ENCODE data around the gene LMO2. TPM values are rescaled to one million over a fixed set of nuclear protein-coding genes. Genes with fewer than 3 reads are reported as not detected.
A peak's percentile ranks its signal among the peaks of the same experiment; 100 is the strongest.

LMO2 gene
- total and polyA plus RNA-seq, 2 experiments from 2014 or later = 25.6 to 33.4 TPM

DNA sequence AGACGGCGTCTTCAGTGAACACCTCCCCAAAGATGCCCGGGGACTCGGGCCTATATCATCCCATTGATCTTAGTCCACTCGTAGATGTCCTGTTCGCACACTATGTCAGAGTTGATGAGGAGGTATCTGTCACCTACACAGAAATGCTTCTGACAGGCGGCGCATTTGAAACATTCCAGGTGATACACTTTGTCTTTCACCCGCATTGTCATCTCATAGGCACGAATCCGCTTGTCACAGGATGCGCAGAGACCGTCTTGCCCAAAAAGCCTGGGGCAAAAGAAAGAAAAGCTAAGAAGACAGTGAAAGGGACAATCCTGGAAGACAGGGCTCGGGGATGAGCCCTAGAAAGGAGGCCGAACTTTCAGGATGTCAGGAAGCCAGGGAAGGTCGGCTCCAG lies 32.6 kb downstream of the LMO2 start:
- TF ChIP-seq, protein P1, sequence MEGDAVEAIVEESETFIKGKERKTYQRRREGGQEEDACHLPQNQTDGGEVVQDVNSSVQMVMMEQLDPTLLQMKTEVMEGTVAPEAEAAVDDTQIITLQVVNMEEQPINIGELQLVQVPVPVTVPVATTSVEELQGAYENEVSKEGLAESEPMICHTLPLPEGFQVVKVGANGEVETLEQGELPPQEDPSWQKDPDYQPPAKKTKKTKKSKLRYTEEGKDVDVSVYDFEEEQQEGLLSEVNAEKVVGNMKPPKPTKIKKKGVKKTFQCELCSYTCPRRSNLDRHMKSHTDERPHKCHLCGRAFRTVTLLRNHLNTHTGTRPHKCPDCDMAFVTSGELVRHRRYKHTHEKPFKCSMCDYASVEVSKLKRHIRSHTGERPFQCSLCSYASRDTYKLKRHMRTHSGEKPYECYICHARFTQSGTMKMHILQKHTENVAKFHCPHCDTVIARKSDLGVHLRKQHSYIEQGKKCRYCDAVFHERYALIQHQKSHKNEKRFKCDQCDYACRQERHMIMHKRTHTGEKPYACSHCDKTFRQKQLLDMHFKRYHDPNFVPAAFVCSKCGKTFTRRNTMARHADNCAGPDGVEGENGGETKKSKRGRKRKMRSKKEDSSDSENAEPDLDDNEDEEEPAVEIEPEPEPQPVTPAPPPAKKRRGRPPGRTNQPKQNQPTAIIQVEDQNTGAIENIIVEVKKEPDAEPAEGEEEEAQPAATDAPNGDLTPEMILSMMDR (IDR thresholded peaks at IDR 0.05; ENCODE audit: low read depth, low read length) = no peak
- Histone ChIP-seq H3K9me3 (ENCODE audit: low read depth) (no peaks in the 10 kb centered on the region), H3K4me1 (ENCODE audit: low read depth) (no peaks in the 10 kb centered on the region), H3K4me3 (no peak overlapping the region), H3K27me3 (peaks cover 9% of the 10 kb centered on the region), H3K36me3 (no peaks in the 10 kb centered on the region), H3K27ac (no peak overlapping the region)
- no peak for DNase-seq (ENCODE audit: low read depth in 1 of 2, low spot score in 1 of 2)

DNA sequence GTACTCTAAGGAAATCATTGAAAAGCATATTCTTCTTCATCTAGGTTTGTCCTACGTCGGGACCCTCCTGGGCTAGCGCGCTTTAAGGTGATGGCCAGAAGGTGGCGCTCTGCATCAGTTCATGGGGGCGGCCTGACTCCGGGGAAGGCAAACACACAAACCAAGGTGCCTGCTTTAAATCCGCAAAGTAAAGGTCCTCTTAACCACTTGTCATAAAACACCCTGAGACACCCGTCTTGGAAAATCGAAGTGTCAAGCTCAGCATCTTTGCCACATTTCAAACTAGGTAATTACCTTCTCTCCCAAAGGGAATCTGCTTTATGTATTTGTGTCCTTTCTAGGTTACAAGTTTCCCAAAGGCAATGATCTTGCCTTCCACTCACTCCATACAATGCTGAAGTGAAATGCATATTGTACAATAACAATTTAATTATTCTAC lies 33.9 kb downstream of the LMO2 start:
- no peak overlapping the region for H3K4me3 ChIP-seq

DNA sequence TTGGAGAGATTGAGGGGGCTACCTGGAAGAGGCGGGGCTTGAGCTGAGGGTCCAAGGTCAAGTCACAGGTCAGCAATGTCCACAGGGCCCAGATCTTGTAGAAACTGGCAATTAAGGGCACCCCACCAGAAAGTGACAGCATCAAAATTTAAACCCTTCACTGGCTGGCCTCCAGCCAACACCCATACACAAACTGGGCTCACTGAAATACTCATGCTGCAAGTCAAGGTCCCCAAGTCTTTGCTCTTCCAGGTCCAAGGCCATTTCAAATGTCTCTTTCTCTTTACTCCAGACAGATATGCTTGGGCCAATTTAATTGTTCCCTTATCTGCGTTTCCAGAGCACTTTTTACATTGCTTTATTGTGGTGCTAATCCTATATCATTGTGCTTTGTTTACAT lies 36.4 kb downstream of the LMO2 start:
- no peaks in the 10 kb centered on the region for H3K36me3 ChIP-seq
- DNase-seq (ENCODE audit: low read depth in 1 of 2, low spot score in 1 of 2) = no peak
- H3K27me3 ChIP-seq = peaks cover 9% of the 10 kb centered on the region
- H3K9me3 ChIP-seq (ENCODE audit: low read depth) = no peaks in the 10 kb centered on the region
- H3K4me1 ChIP-seq (ENCODE audit: low read depth) = no peaks in the 10 kb centered on the region
- no peak overlapping the region for H3K27ac ChIP-seq
- TF ChIP-seq, protein P1 (IDR thresholded peaks at IDR 0.05; ENCODE audit: low read depth, low read length) = no peak
- H3K4me3 ChIP-seq = no peak overlapping the region

More for the DNA sequence above, 33.9 kb downstream of the LMO2 start:
- no peaks in the 10 kb centered on the region for H3K4me1 ChIP-seq (ENCODE audit: low read depth)
- no peaks in the 10 kb centered on the region for H3K36me3 ChIP-seq
- no peak overlapping the region for H3K27ac ChIP-seq
- TF ChIP-seq, protein P1 (IDR thresholded peaks at IDR 0.05; ENCODE audit: low read depth, low read length) = peak; percentile 96
- peaks cover 9% of the 10 kb centered on the region for H3K27me3 ChIP-seq
- peak; percentile 84 to 88 for DNase-seq (ENCODE audit: low read depth in 1 of 2, low spot score in 1 of 2)
- H3K9me3 ChIP-seq (ENCODE audit: low read depth) = no peaks in the 10 kb centered on the region

DNA sequence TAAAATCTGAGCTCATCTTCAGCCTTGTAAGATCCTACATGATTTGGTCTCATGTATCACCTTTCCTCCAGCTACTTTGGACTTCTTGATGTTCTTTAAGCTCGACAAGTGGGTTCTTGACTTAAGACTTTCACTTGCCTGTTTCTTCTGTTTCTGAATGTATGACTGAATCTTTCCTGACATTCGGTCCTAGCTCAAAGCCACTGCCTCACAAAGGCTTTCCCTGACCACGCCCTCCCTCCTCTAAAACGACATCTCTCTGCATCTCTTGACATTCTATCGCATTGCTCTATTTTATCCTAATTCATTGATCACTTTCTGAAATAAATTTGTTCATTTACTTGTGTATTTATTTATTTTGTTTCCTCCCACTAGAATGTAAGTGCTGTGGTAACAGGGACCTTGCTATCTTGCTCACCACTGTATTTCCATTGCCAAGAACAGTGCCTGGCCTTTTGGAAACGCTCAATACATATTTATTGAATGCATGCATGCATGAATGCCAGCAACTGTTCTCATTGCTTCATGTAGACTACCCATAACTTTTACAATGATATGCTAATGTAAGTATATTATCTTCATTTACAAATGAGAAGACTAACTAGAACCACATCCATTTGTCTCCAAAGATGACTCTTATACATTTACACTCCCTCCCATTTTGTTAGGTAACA lies 43.0 kb downstream of the LMO2 start:
- DNase-seq (ENCODE audit: low read depth in 1 of 2, low spot score in 1 of 2) = no peak
- H3K36me3 ChIP-seq = no peaks in the 10 kb centered on the region
- TF ChIP-seq, protein P1 (IDR thresholded peaks at IDR 0.05; ENCODE audit: low read depth, low read length) = no peak
- H3K4me3 ChIP-seq = no peak overlapping the region
- H3K27me3 ChIP-seq = no peaks in the 10 kb centered on the region
- no peak overlapping the region for H3K27ac ChIP-seq
- H3K9me3 ChIP-seq (ENCODE audit: low read depth) = no peaks in the 10 kb centered on the region
- no peaks in the 10 kb centered on the region for H3K4me1 ChIP-seq (ENCODE audit: low read depth)

DNA sequence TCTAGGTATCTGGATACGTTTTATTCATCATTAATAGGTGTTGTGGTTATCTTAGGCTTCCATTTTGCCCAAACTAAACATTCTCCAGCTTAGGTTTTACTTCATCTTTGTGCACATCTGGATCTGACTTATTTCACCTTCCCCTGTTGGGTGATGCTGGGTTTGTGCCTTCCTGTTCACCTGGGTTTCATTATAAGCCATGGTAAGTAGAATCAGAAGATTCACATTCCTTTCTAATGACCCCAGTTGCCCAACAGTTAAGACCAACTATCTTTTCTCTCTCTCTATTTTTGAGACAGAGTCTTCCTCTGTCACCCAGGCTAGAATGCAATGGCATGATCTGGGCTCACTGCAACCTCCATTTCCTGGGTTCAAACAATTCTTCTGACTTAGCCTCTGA lies 44.6 kb downstream of the LMO2 start:
- DNase-seq (ENCODE audit: low read depth in 1 of 2, low spot score in 1 of 2) = no peak
- TF ChIP-seq, protein P1 (IDR thresholded peaks at IDR 0.05; ENCODE audit: low read depth, low read length) = no peak
- H3K36me3 ChIP-seq = no peaks in the 10 kb centered on the region
- no peak overlapping the region for H3K4me3 ChIP-seq
- H3K27ac ChIP-seq = no peak overlapping the region
- H3K4me1 ChIP-seq (ENCODE audit: low read depth) = no peaks in the 10 kb centered on the region
- no peaks in the 10 kb centered on the region for H3K9me3 ChIP-seq (ENCODE audit: low read depth)
- H3K27me3 ChIP-seq = no peaks in the 10 kb centered on the region
